KBM-7 (cell line): ENCODE measurements around the gene AMY1B.
"Not testable (repeated sequence)": the region's sequence is repeated elsewhere in the genome, so short reads cannot be mapped to it uniquely, and the experiment has no call there.

Experiments used
- DNase-seq: peaks from one replicate; pipeline ENCODE4 v3.0.0-alpha.2; 2015
- in situ Hi-C: fragments of 300-500 bp; cut with MboI; formaldehyde crosslinking; loops from 2 replicates; pipeline ENCODE4 v1.14.3; 2020; ENCODE audit warnings: low sequenced_read_pairs, low pct_unique_long_range_greater_than_20kb, mixed read lengths

The AMY1B gene

GRCh38 chr1:103696110-103696509 is at the start of gene AMY1B:
TSS of gene AMY1B (minus strand) at chr1:103696210. CDS start at chr1:103695639, 571 bp downstream.
- DNase-seq, in situ Hi-C loops: not testable (repeated sequence)

DNA sequence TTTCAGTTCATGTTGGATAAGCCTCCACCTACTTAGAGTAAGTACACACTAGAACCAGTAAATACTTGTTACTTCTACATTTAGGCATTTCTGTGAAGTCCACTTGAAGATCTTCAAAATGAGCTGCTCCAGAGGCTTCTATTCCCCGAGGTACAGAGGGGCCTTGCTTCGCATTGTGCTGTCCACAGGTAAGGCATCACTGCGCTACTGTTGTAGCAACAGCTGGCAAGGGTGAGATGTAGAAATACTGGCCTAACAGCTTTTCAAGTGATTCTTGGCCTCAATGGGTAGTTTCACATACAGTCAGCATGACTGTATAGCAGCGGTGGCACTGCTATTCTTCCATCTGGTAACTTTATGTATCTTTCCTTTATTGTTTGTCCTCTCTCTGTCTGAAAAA is 49.0 kb upstream of the AMY1B start:
- in situ Hi-C loops, DNase-seq: not testable (repeated sequence)

GRCh38 chr1:103744449-103744848 is 48.4 kb upstream of the AMY1B start:
- in situ Hi-C loops, DNase-seq: not testable (repeated sequence)

DNA sequence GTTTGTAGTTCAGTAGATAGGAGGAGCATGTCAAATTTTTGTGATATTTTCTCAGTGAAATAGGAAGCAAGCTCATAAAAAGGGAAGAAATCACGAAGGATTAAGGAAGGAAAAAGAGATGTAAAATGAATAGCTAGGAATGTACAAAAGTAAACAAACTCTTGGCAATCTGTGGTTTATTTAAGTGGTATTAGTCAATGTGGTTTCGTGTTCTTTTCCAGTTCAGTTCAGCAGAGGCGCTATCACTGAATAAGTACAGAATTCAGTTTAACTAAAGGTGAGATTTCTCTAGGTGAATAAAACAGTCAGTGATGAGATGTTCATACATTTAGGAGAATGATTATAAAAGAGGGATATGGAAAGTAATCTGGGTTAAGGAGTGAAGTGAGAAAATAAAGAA is 42.0 kb upstream of the AMY1B start:
- not testable (repeated sequence) for DNase-seq

GRCh38 chr1:103735334-103735733 is 39.3 kb upstream of the AMY1B start:
- in situ Hi-C loops = not testable (repeated sequence)

More for the DNA sequence above, 42.0 kb upstream of the AMY1B start:
- in situ Hi-C loops = not testable (repeated sequence)

GRCh38 chr1:103721473-103721872 is 25.5 kb upstream of the AMY1B start:
- DNase-seq, in situ Hi-C loops: not testable (repeated sequence)

More at GRCh38 chr1:103735334-103735733, 39.3 kb upstream of the AMY1B start:
- not testable (repeated sequence) for DNase-seq

GRCh38 chr1:103717404-103717803 is 21.4 kb upstream of the AMY1B start:
- in situ Hi-C loops, DNase-seq: not testable (repeated sequence)

DNA sequence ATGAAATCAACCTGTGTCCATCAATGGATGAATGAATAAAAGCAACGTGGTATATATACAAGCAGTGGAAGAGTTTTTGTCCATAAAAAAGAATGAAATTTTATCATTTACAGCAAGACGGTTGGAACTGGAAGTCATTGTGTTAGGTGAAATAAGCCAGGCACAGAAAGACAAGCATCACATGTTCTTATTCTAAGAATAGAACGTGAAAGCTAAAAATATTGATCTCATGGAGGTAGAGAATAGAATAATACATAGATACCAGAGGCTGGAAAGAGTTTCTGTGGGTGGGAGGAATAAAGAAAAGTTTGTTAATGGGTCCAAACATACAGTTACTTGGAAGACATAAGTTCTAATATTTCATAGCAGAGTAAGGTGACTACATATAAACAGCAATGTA is 14.4 kb upstream of the AMY1B start:
- in situ Hi-C loops, DNase-seq: not testable (repeated sequence)

DNA sequence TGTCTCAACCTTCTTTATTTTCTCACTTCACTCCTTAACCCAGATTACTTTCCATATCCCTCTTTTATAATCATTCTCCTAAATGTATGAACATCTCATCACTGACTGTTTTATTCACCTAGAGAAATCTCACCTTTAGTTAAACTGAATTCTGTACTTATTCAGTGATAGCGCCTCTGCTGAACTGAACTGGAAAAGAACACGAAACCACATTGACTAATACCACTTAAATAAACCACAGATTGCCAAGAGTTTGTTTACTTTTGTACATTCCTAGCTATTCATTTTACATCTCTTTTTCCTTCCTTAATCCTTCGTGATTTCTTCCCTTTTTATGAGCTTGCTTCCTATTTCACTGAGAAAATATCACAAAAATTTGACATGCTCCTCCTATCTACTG is 11.7 kb upstream of the AMY1B start:
- DNase-seq, in situ Hi-C loops: not testable (repeated sequence)

DNA sequence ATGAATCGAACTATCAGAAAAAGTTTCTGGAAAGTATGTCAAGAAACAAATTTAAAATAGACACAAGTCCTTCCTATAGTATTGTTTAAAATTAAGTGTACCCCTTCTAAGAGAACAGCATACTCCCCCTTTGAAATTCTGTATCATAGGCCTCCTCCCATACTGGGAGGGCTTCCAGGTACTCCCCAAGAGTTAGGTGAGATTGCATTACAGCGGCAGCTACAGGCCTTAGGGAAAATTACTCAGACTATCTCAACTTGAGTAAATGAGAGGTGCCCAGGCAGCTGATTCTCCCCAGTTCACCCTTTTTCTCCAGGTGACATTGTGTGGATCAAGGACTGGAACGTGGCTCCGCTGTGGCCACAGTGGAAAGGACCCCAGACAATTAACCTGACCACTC is 5.2 kb upstream of the AMY1B start:
- in situ Hi-C loops = not testable (repeated sequence)

DNA sequence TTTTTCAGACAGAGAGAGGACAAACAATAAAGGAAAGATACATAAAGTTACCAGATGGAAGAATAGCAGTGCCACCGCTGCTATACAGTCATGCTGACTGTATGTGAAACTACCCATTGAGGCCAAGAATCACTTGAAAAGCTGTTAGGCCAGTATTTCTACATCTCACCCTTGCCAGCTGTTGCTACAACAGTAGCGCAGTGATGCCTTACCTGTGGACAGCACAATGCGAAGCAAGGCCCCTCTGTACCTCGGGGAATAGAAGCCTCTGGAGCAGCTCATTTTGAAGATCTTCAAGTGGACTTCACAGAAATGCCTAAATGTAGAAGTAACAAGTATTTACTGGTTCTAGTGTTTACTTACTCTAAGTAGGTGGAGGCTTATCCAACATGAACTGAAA is 4.7 kb upstream of the AMY1B start:
- in situ Hi-C loops, DNase-seq: not testable (repeated sequence)

More for the DNA sequence above, 5.2 kb upstream of the AMY1B start:
- not testable (repeated sequence) for DNase-seq

- DNase-seq, in situ Hi-C loops: not testable (repeated sequence)
Observed at GRCh38 chr1:103697430-103697829, 1.4 kb upstream of the AMY1B start.

- DNase-seq, in situ Hi-C loops: not testable (repeated sequence)
Observed at GRCh38 chr1:103676335-103676734, 19.7 kb downstream of the AMY1B start.

DNA sequence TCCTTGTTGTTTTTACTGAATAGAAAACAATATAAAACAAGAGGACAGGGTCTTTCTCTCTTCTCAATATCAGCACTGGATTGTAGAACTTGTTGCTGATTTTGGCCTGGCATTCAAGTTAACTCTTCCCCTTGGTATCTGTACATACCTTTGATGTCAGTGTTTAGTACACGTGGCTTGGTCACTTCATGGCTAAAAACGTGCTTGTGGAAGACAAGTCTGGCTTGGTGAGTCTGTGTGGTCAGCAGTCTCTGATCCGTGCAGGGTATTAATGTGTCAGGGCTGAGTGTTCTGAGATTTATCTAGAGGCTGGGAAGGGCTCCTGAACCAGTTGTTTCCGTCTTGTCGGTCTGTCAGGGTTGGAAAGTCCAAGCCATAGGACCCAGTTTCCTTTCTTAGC is 40.5 kb downstream of the AMY1B start, which contains the start of gene AMY1A:
AMY1A (plus strand) TSS at position 301 of the 400 bp plus-strand sequence. CDS start 571 bp downstream, outside the sequence.
- in situ Hi-C loops, DNase-seq: not testable (repeated sequence)

DNA sequence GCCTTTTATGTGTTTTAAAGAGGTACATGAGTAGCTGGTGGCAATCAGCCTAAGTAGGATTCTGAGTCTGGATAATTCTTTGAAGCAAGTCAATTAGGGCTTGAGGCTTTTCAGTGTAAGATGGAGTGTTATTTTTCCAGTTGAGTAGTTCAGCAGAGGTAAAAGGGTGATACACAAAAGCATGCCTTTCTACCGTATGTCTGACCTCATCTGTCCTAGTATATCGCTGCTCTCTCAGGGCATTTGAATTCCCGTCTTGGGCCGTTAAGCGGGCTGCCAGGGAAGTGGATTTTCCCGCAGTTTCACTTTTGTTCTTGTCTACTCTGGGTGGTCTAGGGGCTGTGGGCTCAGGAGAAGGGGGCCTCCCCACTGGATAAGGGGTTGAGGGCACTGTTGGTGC is 41.9 kb downstream of the AMY1B start:
- in situ Hi-C loops, DNase-seq: not testable (repeated sequence)

DNA sequence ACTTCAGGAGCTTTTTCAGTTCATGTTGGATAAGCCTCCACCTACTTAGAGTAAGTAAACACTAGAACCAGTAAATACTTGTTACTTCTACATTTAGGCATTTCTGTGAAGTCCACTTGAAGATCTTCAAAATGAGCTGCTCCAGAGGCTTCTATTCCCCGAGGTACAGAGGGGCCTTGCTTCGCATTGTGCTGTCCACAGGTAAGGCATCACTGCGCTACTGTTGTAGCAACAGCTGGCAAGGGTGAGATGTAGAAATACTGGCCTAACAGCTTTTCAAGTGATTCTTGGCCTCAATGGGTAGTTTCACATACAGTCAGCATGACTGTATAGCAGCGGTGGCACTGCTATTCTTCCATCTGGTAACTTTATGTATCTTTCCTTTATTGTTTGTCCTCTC is 45.1 kb downstream of the AMY1B start:
- DNase-seq, in situ Hi-C loops: not testable (repeated sequence)

- in situ Hi-C loops, DNase-seq: not testable (repeated sequence)
Observed at GRCh38 chr1:103650305-103650704, 45.7 kb downstream of the AMY1B start.

- in situ Hi-C loops, DNase-seq: not testable (repeated sequence)
Observed at GRCh38 chr1:103643908-103644307, 52.1 kb downstream of the AMY1B start.

DNA sequence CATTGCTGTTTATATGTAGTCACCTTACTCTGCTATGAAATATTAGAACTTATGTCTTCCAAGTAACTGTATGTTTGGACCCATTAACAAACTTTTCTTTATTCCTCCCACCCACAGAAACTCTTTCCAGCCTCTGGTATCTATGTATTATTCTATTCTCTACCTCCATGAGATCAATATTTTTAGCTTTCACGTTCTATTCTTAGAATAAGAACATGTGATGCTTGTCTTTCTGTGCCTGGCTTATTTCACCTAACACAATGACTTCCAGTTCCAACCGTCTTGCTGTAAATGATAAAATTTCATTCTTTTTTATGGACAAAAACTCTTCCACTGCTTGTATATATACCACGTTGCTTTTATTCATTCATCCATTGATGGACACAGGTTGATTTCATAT is 54.8 kb downstream of the AMY1B start:
- in situ Hi-C loops, DNase-seq: not testable (repeated sequence)
